ENCODE measurements around the gene GRK3. TPM values are rescaled to one million over a fixed set of nuclear protein-coding genes. Genes with fewer than 3 reads are reported as not detected.

Gene GRK3
- total and polyA plus RNA-seq, 2 donors from 2014 or later: 1.6 to 11.5 TPM

- no peak for TF ChIP-seq CTCF (IDR thresholded peaks at IDR 0.05; ENCODE audit: borderline replicate concordance, extremely low read depth, insufficient read depth)
- intact Hi-C loops (cut with DNase I): no loop called here
Measured at GRCh38 chr22:25643232-25644000, 78.9 kb downstream of the GRK3 start.

DNA sequence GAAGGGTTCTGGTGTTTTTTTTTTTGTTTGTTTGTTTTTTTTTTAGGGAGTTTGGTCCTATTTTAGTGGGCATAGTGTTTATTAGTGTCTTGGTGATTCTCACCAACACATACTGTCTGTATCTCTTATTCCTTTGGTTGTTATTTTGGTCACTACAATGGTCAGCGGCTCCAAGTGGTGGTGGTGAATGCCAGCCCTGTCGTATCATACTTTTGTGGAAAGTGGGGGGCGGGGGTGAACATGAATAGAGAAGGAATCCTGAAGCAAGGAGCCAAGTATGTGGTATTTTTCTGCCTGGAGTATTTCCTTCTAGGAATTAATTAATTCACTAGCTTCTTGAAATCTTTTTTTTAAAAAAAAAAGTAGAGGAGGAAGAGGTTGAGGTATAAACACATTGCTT, 79.6 kb downstream of the GRK3 start:
- no peak overlapping the region for H3K4me3 ChIP-seq (ENCODE audit: low read length in 3 of 3)
- no peak overlapping the region for H3K27ac ChIP-seq (ENCODE audit: low read depth in 2 of 2, low read length in 2 of 2)
- H3K4me1 ChIP-seq (ENCODE audit: control insufficient read depth in 2 of 3, insufficient read depth in 2 of 3, low read depth in 1 of 3, low read length in 3 of 3): no peaks in the 10 kb centered on the region
- no peak for DNase-seq
- H3K36me3 ChIP-seq (ENCODE audit: control insufficient read depth in 2 of 3, insufficient read depth in 3 of 3, low read length in 3 of 3): no peaks in the 10 kb centered on the region
- peaks cover 0 to 3% (median 0%) of the 10 kb centered on the region in 3 donors for H3K9me3 ChIP-seq (ENCODE audit: control insufficient read depth in 2 of 3, insufficient read depth in 1 of 3, low read length in 3 of 3)
- no peak overlapping the region for H3K9ac ChIP-seq (ENCODE audit: low read length in 3 of 3)
- intact Hi-C loops (cut with DNase I): no loop called here
- FAIRE-seq: no peak
- H3K27me3 ChIP-seq (ENCODE audit: control insufficient read depth, insufficient read depth, low read length): no peaks in the 10 kb centered on the region
- TF ChIP-seq CTCF (IDR thresholded peaks at IDR 0.05; ENCODE audit: borderline replicate concordance, extremely low read depth, insufficient read depth): no peak

More at GRCh38 chr22:25643232-25644000, 78.9 kb downstream of the GRK3 start:
- no peaks in the 10 kb centered on the region for H3K27me3 ChIP-seq (ENCODE audit: control insufficient read depth, insufficient read depth, low read length)
- H3K4me3 ChIP-seq (ENCODE audit: low read length in 3 of 3): no peak overlapping the region
- H3K9ac ChIP-seq (ENCODE audit: low read length in 3 of 3): no peak overlapping the region
- peaks cover 0 to 3% (median 0%) of the 10 kb centered on the region in 3 donors for H3K9me3 ChIP-seq (ENCODE audit: control insufficient read depth in 2 of 3, insufficient read depth in 1 of 3, low read length in 3 of 3)
- no peaks in the 10 kb centered on the region for H3K36me3 ChIP-seq (ENCODE audit: control insufficient read depth in 2 of 3, insufficient read depth in 3 of 3, low read length in 3 of 3)
- no peak overlapping the region for H3K27ac ChIP-seq (ENCODE audit: low read depth in 2 of 2, low read length in 2 of 2)
- no peak for FAIRE-seq
- DNase-seq: no peak
- H3K4me1 ChIP-seq (ENCODE audit: control insufficient read depth in 2 of 3, insufficient read depth in 2 of 3, low read depth in 1 of 3, low read length in 3 of 3): no peaks in the 10 kb centered on the region

DNA sequence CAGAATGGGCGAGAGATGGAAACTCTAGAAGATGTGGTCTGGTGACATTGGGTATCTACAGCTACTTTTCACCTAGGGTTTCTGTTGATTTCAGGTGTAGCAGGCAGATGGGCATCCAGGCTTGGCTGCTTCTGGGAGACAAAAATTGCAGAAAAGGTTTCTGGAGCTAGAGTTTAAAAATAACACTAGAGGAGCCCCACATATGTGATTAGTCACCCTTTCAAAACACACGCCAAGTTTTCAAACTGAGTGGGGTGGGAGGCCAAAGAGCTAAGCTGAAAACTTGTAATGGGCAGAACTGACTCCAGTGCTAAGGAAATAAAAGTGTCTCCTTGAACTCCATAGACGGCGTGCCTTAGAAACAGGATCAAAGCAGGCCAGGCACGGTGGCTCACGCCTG, 80.8 kb downstream of the GRK3 start:
- H3K27me3 ChIP-seq (ENCODE audit: control insufficient read depth, insufficient read depth, low read length): no peaks in the 10 kb centered on the region
- no peak for TF ChIP-seq CTCF (IDR thresholded peaks at IDR 0.05; ENCODE audit: borderline replicate concordance, extremely low read depth, insufficient read depth)
- FAIRE-seq (no peak), DNase-seq (no peak)
- H3K27ac ChIP-seq (ENCODE audit: low read depth in 2 of 2, low read length in 2 of 2): no peak overlapping the region
- H3K9me3 ChIP-seq (ENCODE audit: control insufficient read depth in 2 of 3, insufficient read depth in 1 of 3, low read length in 3 of 3): no peaks in the 10 kb centered on the region
- intact Hi-C loops (cut with DNase I): no loop called here
- H3K36me3 ChIP-seq (ENCODE audit: control insufficient read depth in 2 of 3, insufficient read depth in 3 of 3, low read length in 3 of 3): no peaks in the 10 kb centered on the region
- H3K4me1 ChIP-seq (ENCODE audit: control insufficient read depth in 2 of 3, insufficient read depth in 2 of 3, low read depth in 1 of 3, low read length in 3 of 3): no peaks in the 10 kb centered on the region
- H3K9ac ChIP-seq (ENCODE audit: low read length in 3 of 3): no peak overlapping the region
- no peak overlapping the region for H3K4me3 ChIP-seq (ENCODE audit: low read length in 3 of 3)
